Spleen (tissue), 11 donors: ENCODE data around the gene SLC25A26. TPM values are rescaled to one million over a fixed set of nuclear protein-coding genes. Genes with fewer than 3 reads are reported as not detected.

ENCODE experiments used
- DNase-seq: peaks from one replicate; pipeline ENCODE4 v3.0.0-alpha.2; 2020
- H3K27ac ChIP-seq, 8 donors: fragments of 200-600 bp; sonication (generic) in 7 of 8; 1 replicate in 4 of 8; 2 replicates in 4 of 8; pipeline versions ENCODE4 v1.5.0 to v1.8.0; 2016 to 2021; ENCODE audit warnings: inconsistent platforms in 4 of 8, mild to moderate bottlenecking in 4 of 8, moderate library complexity in 1 of 8
- H3K27me3 ChIP-seq, 7 donors: fragments of 200-600 bp; sonication (generic) in 6 of 7; replicated peaks in 1 of 7; 1 replicate in 4 of 7; 2 replicates in 3 of 7; pipeline versions ENCODE4 v1.5.0 to v1.8.0; 2016 to 2021; ENCODE audit warnings: inconsistent platforms in 3 of 7, mild to moderate bottlenecking in 1 of 7
- H3K36me3 ChIP-seq, 6 donors: fragments of 200-600 bp; sonication (generic) in 5 of 6; 1 replicate in 4 of 6; 2 replicates in 2 of 6; pipeline versions ENCODE4 v1.5.0 to v1.8.0; 2016 to 2021; ENCODE audit warnings: inconsistent platforms in 2 of 6
- H3K4me1 ChIP-seq, 6 donors: fragments of 200-600 bp; sonication (generic) in 5 of 6; 1 replicate in 3 of 6; 2 replicates in 3 of 6; pipeline versions ENCODE4 v1.5.0 to v1.8.0; 2016 to 2021; ENCODE audit warnings: inconsistent platforms in 3 of 6
- H3K4me3 ChIP-seq, 8 donors: fragments of 200-600 bp; sonication (generic) in 7 of 8; 1 replicate in 4 of 8; 2 replicates in 4 of 8; pipeline versions ENCODE4 v1.5.0 to v1.8.0; 2016 to 2021; ENCODE audit warnings: inconsistent platforms in 4 of 8, mild to moderate bottlenecking in 4 of 8, moderate library complexity in 2 of 8
- H3K9me3 ChIP-seq, 8 donors: fragments of 200-600 bp; sonication (generic) in 7 of 8; 1 replicate in 4 of 8; 2 replicates in 4 of 8; pipeline versions ENCODE4 v1.5.0 to v1.8.0; 2016 to 2021; ENCODE audit warnings: inconsistent platforms in 4 of 8
- POLR2A ChIP-seq, 3 donors: fragments of 450-650 bp; IDR thresholded peaks; one replicate each; pipeline ENCODE4 v1.5.1; 2017; ENCODE audit warnings: antibody characterized with exemption in 3 of 3, mild to moderate bottlenecking in 1 of 3
- POLR2AphosphoS5 ChIP-seq, 3 donors: sonication (generic); formaldehyde crosslinking; IDR thresholded peaks; one replicate each; pipeline ENCODE4 v1.5.1; 2017; ENCODE audit warnings: antibody characterized with exemption in 3 of 3
- WGBS, 5 donors: extraction: QIAGEN DNeasy Blood & Tissue Kit in 3 of 5; methylation state at CpG; one replicate each; pipeline versions ENCODE4 v1.1.5 to v1.1.7; 2013 to 2018; 5-methylcytosine and 5-hydroxymethylcytosine counted together
- intact Hi-C: fragments of 100-400 bp; cut with DNase I; formaldehyde crosslinking; loops from one replicate; pipeline ENCODE4 v1.15.0; 2023; ENCODE audit warnings: low total_unique reads
- polyA plus RNA-seq, 3 donors: library from polyadenylated mRNA; stranded (reverse); fragments of 200-250 nt; gene quantifications; one replicate each; pipeline ENCODE4 v1.2.1, GENCODE V29; 2013
- total RNA-seq, 7 donors: library from RNA; depleted of rRNA in 3 of 7; stranded (reverse); fragments of >200 nt in 3 of 7; fragmentation: NEBNext Ultra II Directional in 4 of 7; extraction: Animal tissue kit (Norgen Biotek cat#: 25700) in 4 of 7; gene quantifications; one replicate each; pipeline versions ENCODE4 v1.1.0 to v1.2.1, GENCODE V29; 2016 to 2021
- TF ChIP-seq, protein P1 (sequence below), 11 experiments: fragments of 200-600 bp in 7 of 11; fragments of 450-650 bp in 4 of 11; sonication (generic) in 4 of 11; IDR thresholded peaks in 8 of 11; conservative IDR thresholded peaks in 3 of 11; 1 replicate in 7 of 11; 2 replicates in 4 of 11; pipeline versions ENCODE4 v1.4.0 to v1.8.0; 2016 to 2021; ENCODE audit warnings: antibody characterized with exemption in 11 of 11, inconsistent platforms in 4 of 11, mild to moderate bottlenecking in 1 of 11
- donor health status: healthy with polysubstance abuse.
- donor health status: DM: no; HTN: no; CAD: no; lungs with moderate emphysema.
- donor health status: DM: no; HTN: no; CAD: no.
- donor health status: Bipolar disorder and iron deficiency.
- donor health status: healthy.
- donor health status: DM: no; HTN: no; CAD: no.
- donor health status: DM: yes; HTN: yes; CAD: no.

Gene SLC25A26
- total and polyA plus RNA-seq, 10 donors: 14.9 to 20.9 (median 16.0) TPM

DNA sequence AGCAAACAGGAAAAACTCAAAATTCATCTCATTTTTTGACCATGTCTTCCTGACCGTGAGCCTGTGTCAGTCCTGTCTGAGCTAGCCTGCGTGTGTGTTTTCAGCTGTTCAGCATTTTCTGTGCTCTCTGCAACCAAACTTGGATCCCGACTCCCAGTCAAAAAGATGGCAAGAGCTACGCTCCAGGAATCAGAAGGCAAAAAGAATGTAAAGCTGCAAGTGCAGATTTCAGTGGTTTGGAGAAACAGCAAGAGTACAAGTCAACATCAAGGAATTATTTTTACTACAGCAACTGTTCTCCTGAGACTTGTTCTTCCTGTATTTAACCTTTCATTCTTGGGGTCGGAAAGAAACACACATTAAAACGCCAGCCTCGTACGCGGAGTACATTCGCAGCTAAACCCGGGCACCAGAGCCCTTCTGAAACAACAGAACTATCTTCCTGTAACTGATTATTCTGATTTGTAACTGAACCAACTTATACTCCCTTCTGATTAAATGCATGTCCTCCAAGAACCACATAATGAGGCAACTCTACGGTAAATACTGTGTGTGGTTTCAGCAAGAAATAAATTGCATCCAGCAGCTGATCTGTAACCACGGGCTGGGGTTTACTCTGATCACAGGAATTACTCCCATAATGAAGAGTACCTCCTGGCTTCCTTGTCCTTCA, 172.7 kb downstream of the SLC25A26 start:
- Histone ChIP-seq H3K27ac (peak overlapping the region; percentile 24 to 81 (median 64)), H3K36me3 (peaks cover 0 to 61% (median 9%) of the 10 kb centered on the region in 6 donors), H3K4me3 (peak overlapping the region in 5 of 8 donors; percentile 15 to 57 (median 20)), H3K9me3 (peaks cover 0 to under 1% (median 0%) of the 10 kb centered on the region in 8 donors), H3K4me1 (peaks cover 4 to 53% (median 26%) of the 10 kb centered on the region in 6 donors), H3K27me3 (no peaks in the 10 kb centered on the region)
- DNase-seq: no peak
- WGBS, 5 donors: 38 to 62% (median 55%) methylated on average over 13 of the region's 13 CpGs
- TF ChIP-seq, protein P1, sequence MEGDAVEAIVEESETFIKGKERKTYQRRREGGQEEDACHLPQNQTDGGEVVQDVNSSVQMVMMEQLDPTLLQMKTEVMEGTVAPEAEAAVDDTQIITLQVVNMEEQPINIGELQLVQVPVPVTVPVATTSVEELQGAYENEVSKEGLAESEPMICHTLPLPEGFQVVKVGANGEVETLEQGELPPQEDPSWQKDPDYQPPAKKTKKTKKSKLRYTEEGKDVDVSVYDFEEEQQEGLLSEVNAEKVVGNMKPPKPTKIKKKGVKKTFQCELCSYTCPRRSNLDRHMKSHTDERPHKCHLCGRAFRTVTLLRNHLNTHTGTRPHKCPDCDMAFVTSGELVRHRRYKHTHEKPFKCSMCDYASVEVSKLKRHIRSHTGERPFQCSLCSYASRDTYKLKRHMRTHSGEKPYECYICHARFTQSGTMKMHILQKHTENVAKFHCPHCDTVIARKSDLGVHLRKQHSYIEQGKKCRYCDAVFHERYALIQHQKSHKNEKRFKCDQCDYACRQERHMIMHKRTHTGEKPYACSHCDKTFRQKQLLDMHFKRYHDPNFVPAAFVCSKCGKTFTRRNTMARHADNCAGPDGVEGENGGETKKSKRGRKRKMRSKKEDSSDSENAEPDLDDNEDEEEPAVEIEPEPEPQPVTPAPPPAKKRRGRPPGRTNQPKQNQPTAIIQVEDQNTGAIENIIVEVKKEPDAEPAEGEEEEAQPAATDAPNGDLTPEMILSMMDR (IDR thresholded peaks at IDR 0.05 in 8 of 11, conservative IDR thresholded peaks at IDR 0.05 in 3 of 11): no peak
- TF ChIP-seq POLR2AphosphoS5 (IDR thresholded peaks at IDR 0.05) (no peak), POLR2A (IDR thresholded peaks at IDR 0.05) (no peak)
- intact Hi-C loops: loop anchor here (10.0 kb wide), 1 partner anchor 109 kb away; no protein-coding TSS in a partner anchor

DNA sequence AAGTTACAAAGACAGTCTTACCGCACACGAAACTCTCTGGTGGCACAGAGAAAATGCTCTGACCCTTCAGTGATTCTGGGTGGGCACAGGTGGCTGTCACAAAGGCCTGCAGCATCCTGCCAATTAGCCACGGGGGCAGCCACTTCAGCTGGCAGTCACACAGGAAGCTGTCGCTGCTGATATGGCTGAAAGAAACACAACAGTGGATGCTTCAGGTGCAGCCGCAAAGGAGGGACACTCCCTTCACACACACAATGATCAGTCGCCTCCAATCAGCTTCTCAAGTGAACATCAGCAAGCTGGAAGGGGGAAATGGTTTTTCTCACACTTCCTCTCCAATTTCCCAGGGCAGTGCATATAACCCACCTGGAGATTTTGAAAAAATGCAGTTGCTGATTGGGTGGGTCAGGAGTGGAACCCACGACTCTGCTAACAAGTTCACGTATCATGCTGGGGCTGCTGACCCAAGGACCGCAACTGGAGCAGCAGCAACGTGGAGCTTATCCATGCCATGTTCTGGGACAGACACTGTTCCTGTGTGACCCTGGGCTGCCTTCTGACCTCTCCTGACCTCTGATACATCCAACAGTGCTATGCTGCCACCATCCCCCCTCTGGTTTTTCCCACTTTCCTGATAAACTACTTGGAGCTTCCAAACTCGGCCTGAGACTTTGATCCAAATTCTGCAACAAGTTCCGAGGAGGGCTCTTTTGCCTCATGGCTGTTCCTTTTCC, 173.4 kb downstream of the SLC25A26 start:
- DNase-seq: peak; percentile 89
- Histone ChIP-seq H3K27ac (peak overlapping the region; percentile 24 to 81 (median 64)), H3K27me3 (no peaks in the 10 kb centered on the region), H3K4me3 (peak overlapping the region in 5 of 8 donors; percentile 15 to 57 (median 20)), H3K4me1 (peaks cover 4 to 48% (median 26%) of the 10 kb centered on the region in 6 donors), H3K36me3 (peaks cover 0 to 68% (median 9%) of the 10 kb centered on the region in 6 donors), H3K9me3 (no peaks in the 10 kb centered on the region)
- 55 to 70% (median 63%) methylated on average over 12 of the region's 12 CpGs for WGBS, 5 donors
- intact Hi-C loops: loop anchor here (10.0 kb wide), 1 partner anchor 109 kb away; no protein-coding TSS in a partner anchor
- TF ChIP-seq POLR2AphosphoS5 (IDR thresholded peaks at IDR 0.05) (peak in 2 of 3 donors; percentile 67 to 77), POLR2A (IDR thresholded peaks at IDR 0.05) (no peak)
- TF ChIP-seq, protein P1 (IDR thresholded peaks at IDR 0.05 in 8 of 11, conservative IDR thresholded peaks at IDR 0.05 in 3 of 11): no peak

DNA sequence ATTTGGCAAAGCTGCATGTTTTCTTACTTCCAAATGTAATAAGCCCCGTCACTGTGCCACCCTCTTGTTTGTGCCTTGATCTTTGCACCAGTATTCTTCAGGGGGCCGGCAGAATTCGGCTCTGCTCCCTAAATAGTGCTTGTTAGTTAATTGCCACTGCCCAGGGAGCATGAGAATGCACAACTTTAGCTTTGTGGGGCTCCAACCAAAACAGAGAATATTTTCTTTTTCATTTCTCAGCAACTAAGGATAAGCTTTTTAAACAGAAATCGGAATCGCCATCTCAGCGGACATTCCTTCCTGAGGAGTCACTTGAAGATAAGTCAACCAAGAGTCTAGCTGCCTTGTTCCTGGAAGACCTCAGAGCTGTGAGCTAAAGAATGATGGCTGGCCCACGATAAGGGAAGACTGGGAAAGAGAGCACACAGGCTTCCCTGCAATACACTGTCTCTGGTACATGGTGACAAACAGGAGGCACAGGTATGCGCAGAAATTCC, 174.0 kb downstream of the SLC25A26 start:
- 86 to 96% (median 94%) methylated on average over 8 of the region's 8 CpGs for WGBS, 5 donors

More for the DNA sequence above, 174.0 kb downstream of the SLC25A26 start:
- Histone ChIP-seq H3K9me3 (no peaks in the 10 kb centered on the region), H3K4me1 (peaks cover 4 to 42% (median 22%) of the 10 kb centered on the region in 6 donors), H3K27me3 (no peaks in the 10 kb centered on the region), H3K27ac (peak overlapping the region in 5 of 8 donors; percentile 16 to 81 (median 70)), H3K4me3 (no peak overlapping the region), H3K36me3 (peaks cover 0 to 70% (median 9%) of the 10 kb centered on the region in 6 donors)
- intact Hi-C loops: loop anchor here (10.0 kb wide), 1 partner anchor 110 kb away; no protein-coding TSS in a partner anchor
- TF ChIP-seq, protein P1 (IDR thresholded peaks at IDR 0.05 in 8 of 11, conservative IDR thresholded peaks at IDR 0.05 in 3 of 11): no peak
- DNase-seq: no peak
